CD4-positive, alpha-beta T cell (primary cell): Measurements from ENCODE around the gene KBTBD2. TPM values are rescaled to one million over a fixed set of nuclear protein-coding genes. Genes with fewer than 3 reads are reported as not detected.

Source experiments
- ATAC-seq: fragments of 200-7000 bp; cut with Tn5 transposase; one replicate; pipeline ENCODE4 v1.10.0; 2022; ENCODE audit warnings: mild to moderate bottlenecking; ENCODE audit not compliant: poor library complexity
- CTCF ChIA-PET: fragments of 350-600 bp; sonication (Branson Sonifier 250); formaldehyde crosslinking; loops from one replicate; lab custom pipeline; 2021; ENCODE audit warnings: antibody characterized with exemption, inconsistent platforms; lab: Charles Lee
- POLR2A ChIA-PET: fragments of 350-600 bp; sonication (Branson Sonifier 250); formaldehyde crosslinking; loops from one replicate; lab custom pipeline; 2021; ENCODE audit warnings: antibody characterized with exemption, inconsistent platforms; lab: Charles Lee
- DNase-seq, 14 experiments: peaks; one replicate each; pipeline ENCODE4 v3.0.0-alpha.2; 2013 to 2020; ENCODE audit warnings: mixed read lengths in 2 of 14
- H3K27ac ChIP-seq, 2 donors: one replicate each; pipeline versions ENCODE4 v1.5.1 to v1.7.0; 2013; ENCODE audit warnings: low read length in 2 of 2, low read depth in 1 of 2, mild to moderate bottlenecking in 1 of 2
- H3K27me3 ChIP-seq, 2 experiments: 1 replicate in 1 of 2; 2 replicates in 1 of 2; pipeline versions ENCODE4 v1.6.1 to v1.7.0; 2013; ENCODE audit warnings: low read length in 2 of 2, control low read depth in 1 of 2, mild to moderate bottlenecking in 1 of 2, moderate library complexity in 1 of 2; ENCODE audit not compliant: insufficient read depth in 2 of 2, control insufficient read depth in 1 of 2
- H3K36me3 ChIP-seq: one replicate; pipeline ENCODE4 v1.6.1; 2013; ENCODE audit warnings: low read length, control low read depth; ENCODE audit not compliant: insufficient read depth
- H3K4me1 ChIP-seq: one replicate; pipeline ENCODE4 v1.6.1; 2013; ENCODE audit warnings: low read length, control low read depth; ENCODE audit not compliant: insufficient read depth
- H3K4me3 ChIP-seq: one replicate; pipeline ENCODE4 v1.5.1; 2013; ENCODE audit warnings: mild to moderate bottlenecking, low read length, moderate library complexity
- H3K9me3 ChIP-seq, 2 experiments: 1 replicate in 1 of 2; 2 replicates in 1 of 2; pipeline versions ENCODE4 v1.6.1 to v1.7.0; 2013; ENCODE audit warnings: low read length in 2 of 2, mild to moderate bottlenecking in 2 of 2, control low read depth in 1 of 2, moderate library complexity in 1 of 2; ENCODE audit not compliant: control insufficient read depth in 1 of 2, insufficient read depth in 1 of 2
- H3K27ac Mint-ChIP-seq: one replicate; pipeline ENCODE4 v1.8.0; 2020; ENCODE audit warnings: mixed read lengths
- H3K27me3 Mint-ChIP-seq: one replicate; pipeline ENCODE4 v1.8.0; 2021; ENCODE audit warnings: mixed read lengths
- H3K36me3 Mint-ChIP-seq: one replicate; pipeline ENCODE4 v1.8.0; 2021; ENCODE audit warnings: low read depth, mixed read lengths
- H3K4me1 Mint-ChIP-seq: one replicate; pipeline ENCODE4 v1.8.0; 2021; ENCODE audit warnings: low read depth, mixed read lengths
- H3K4me3 Mint-ChIP-seq: one replicate; pipeline ENCODE4 v1.8.0; 2020; ENCODE audit warnings: mild to moderate bottlenecking, mixed read lengths
- H3K9me3 Mint-ChIP-seq: one replicate; pipeline ENCODE4 v1.8.0; 2020; ENCODE audit warnings: mixed read lengths
- CTCF ChIP-seq: fragments of 200-600 bp; IDR thresholded peaks from one replicate; pipeline ENCODE4 v1.8.0; 2022; ENCODE audit warnings: antibody characterized with exemption, mild to moderate bottlenecking
- intact Hi-C, 2 experiments: fragments of 100-400 bp; cut with DNase I in 1 of 2; cut with micrococcal nuclease in 1 of 2; formaldehyde crosslinking; loops; one replicate each; pipeline versions ENCODE4 v1.15.1 to v1.9.0; 2023 to 2025; cut with DNase I, micrococcal nuclease
- total RNA-seq, 174 experiments: library from RNA in 2 of 174; stranded (reverse) in 2 of 174; gene quantifications; one replicate each; pipeline ENCODE4 v1.2.3 and lab custom pipeline; 2021 to 2026

KBTBD2 gene
- total RNA-seq, 2 experiments from 2014 or later = 92.3 to 93.9 TPM

DNA sequence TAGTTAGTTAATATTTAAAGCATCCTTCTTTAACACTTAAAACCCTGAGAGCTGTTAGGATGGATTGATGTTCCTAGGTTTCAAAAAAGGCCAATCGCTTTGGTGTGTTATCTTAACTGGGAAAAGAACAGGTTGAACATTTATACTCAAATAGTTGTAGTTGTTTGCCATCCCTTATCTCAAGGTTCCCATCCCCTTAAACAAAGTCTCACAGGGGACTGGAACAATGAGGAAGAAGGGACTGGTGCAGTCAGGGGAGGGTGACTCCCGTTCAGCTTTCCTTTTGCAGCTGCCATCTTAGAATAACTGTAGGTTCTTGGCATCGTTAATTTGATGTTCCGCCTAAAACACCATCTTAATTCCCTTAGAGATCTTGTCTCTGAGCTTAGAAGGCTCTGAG lies 2.6 kb upstream of the KBTBD2 start:
- no peak for ATAC-seq
- H3K9me3 ChIP-seq = no peaks in the 10 kb centered on the region
- no peaks in the 10 kb centered on the region for H3K36me3 ChIP-seq
- H3K4me1 ChIP-seq = peaks cover 17% of the 10 kb centered on the region
- Mint-ChIP-seq H3K9me3 (no peaks in the 10 kb centered on the region), H3K36me3 (peaks cover 21% of the 10 kb centered on the region), H3K27me3 (no peaks in the 10 kb centered on the region), H3K4me1 (peaks cover 34% of the 10 kb centered on the region), H3K27ac (peak overlapping the region; percentile 97), H3K4me3 (peak overlapping the region; percentile 35)
- TF ChIP-seq CTCF = no peak
- ChIA-PET CTCF (interaction anchor here (2.2 to 2.4 kb wide), 2 partner anchors 48 to 49 kb away, joined by 8 read pairs; no protein-coding TSS in a partner anchor), POLR2A (interaction anchor here (5.6 to 6.3 kb wide), 2 partner anchors 10 to 48 kb away, joined by 55 to 113 read pairs; no protein-coding TSS in a partner anchor)
- no peak for DNase-seq
- H3K27me3 ChIP-seq = no peaks in the 10 kb centered on the region
- no peak overlapping the region for H3K4me3 ChIP-seq
- peak overlapping the region in 1 of 2 donors; percentile 98 for H3K27ac ChIP-seq
- intact Hi-C loops = loop anchor here (2.0 to 5.0 kb wide), 6 partner anchors 49 to 402 kb away; partner anchors contain the start of genes LSM5 (in 2 of the 2), BBS9 (in 1 of the 2), NT5C3A (in 1 of the 2) and RP9 (in 1 of the 2)

- H3K36me3 ChIP-seq = no peaks in the 10 kb centered on the region
- ATAC-seq = no peak
- intact Hi-C loops = loop anchor here (2.0 to 5.0 kb wide), 6 partner anchors 49 to 401 kb away; partner anchors contain the start of genes LSM5 (in 2 of the 2), BBS9 (in 1 of the 2), NT5C3A (in 1 of the 2) and RP9 (in 1 of the 2)
- Mint-ChIP-seq H3K4me1 (peaks cover 37% of the 10 kb centered on the region), H3K36me3 (peaks cover 23% of the 10 kb centered on the region), H3K9me3 (no peaks in the 10 kb centered on the region), H3K27ac (peak overlapping the region; percentile 97), H3K27me3 (no peaks in the 10 kb centered on the region), H3K4me3 (peak overlapping the region; percentile 91)
- TF ChIP-seq CTCF = no peak
- H3K27ac ChIP-seq = peak overlapping the region; percentile 98 to 99
- H3K27me3 ChIP-seq = no peaks in the 10 kb centered on the region
- no peak for DNase-seq
- H3K9me3 ChIP-seq = no peaks in the 10 kb centered on the region
- H3K4me3 ChIP-seq = no peak overlapping the region
- CTCF ChIA-PET = interaction anchor here (1.0 to 2.4 kb wide), 4 partner anchors 12 to 214 kb away, joined by 3 to 8 read pairs (median 6); no protein-coding TSS in a partner anchor
- POLR2A ChIA-PET = interaction anchor here (1.0 to 6.3 kb wide), 5 partner anchors 10 to 184 kb away, joined by 3 to 113 read pairs (median 55); partner anchors contain the start of gene NT5C3A
- peaks cover 21% of the 10 kb centered on the region for H3K4me1 ChIP-seq
These were observed 2.2 kb upstream of the KBTBD2 start for GRCh38 chr7:32893722-32894121.

- no peaks in the 10 kb centered on the region for H3K27me3 Mint-ChIP-seq
- Histone ChIP-seq H3K27me3 (no peaks in the 10 kb centered on the region), H3K4me1 (peaks cover 26% of the 10 kb centered on the region), H3K36me3 (no peaks in the 10 kb centered on the region), H3K9me3 (no peaks in the 10 kb centered on the region), H3K4me3 (peak overlapping the region; percentile 81), H3K27ac (peak overlapping the region; percentile 98 to 99)
- intact Hi-C loops = loop anchor here (5.0 kb wide), 5 partner anchors 149 to 401 kb away; partner anchors contain the start of genes LSM5 (in 2 of the 2), BBS9 (in 1 of the 2), NT5C3A (in 1 of the 2) and RP9 (in 1 of the 2)
- peak overlapping the region; percentile 91 for H3K4me3 Mint-ChIP-seq
- H3K27ac Mint-ChIP-seq = peak overlapping the region; percentile 97
- CTCF ChIA-PET = interaction anchor here (1.0 to 2.4 kb wide), 5 partner anchors 12 to 215 kb away, joined by 3 to 8 read pairs (median 4); no protein-coding TSS in a partner anchor
- no peak for TF ChIP-seq CTCF
- no peaks in the 10 kb centered on the region for H3K9me3 Mint-ChIP-seq
- peaks cover 28% of the 10 kb centered on the region for H3K36me3 Mint-ChIP-seq
- DNase-seq (peak in 5 of 14 experiments; percentile 4 to 68 (median 35)), ATAC-seq (no peak)
- peaks cover 43% of the 10 kb centered on the region for H3K4me1 Mint-ChIP-seq
- POLR2A ChIA-PET = interaction anchor here (0.8 to 6.3 kb wide), 13 partner anchors 9 to 403 kb away, joined by 3 to 113 read pairs (median 14); partner anchors contain the start of genes AVL9, LSM5, NT5C3A and RP9
These were observed 1.6 kb upstream of the KBTBD2 start for GRCh38 chr7:32893207-32893524.
